Measurements from ENCODE around the gene RPS24. TPM values are rescaled to one million over a fixed set of nuclear protein-coding genes. Genes with fewer than 3 reads are reported as not detected.

Gene RPS24
- polyA plus RNA-seq, 1 donor (not counting 4 experiments of a cell fraction or from before 2014, with no cell fraction given) = 5,180 TPM

DNA sequence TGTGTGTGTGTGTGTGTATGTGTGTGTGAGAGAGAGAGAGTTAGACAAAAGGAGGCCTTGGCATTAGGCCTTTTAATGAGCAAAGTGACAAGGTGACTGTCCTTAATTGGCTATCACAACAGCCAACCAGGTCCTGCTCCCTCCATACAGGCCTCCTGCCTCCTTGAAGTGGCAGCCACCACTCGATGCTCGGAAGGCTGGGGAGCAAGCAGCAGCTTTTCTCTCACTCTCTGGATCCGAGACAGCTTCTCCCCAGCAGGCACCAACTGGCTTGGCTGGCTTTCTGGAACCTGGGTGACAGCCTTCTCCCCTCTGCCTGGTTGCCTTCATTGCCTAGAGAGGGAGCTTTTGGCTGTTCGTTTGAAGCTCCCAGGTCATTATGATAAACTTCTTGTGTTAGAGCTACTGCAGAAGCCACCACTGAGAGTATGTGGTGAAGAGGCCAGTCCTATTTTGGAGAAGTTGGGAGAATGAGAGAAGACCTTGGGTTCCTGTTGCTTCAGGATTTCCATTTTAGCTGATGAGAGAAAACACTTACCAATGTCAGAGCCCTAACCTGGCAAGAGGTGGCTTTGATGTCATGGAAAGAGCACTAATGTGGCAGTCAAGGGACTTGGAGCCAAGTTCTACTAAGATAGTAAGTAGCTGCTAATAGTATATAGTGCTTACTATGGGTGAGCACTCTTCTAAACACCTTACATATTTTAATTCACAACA lies 37.6 kb downstream of the RPS24 start:
- Histone ChIP-seq H3K27ac (ENCODE audit: control insufficient read depth, insufficient read depth, low read length) (no peak overlapping the region), H4K20me1 (ENCODE audit: control insufficient read depth, extremely low read depth, insufficient read depth, low read length) (no peaks in the 10 kb centered on the region), H3K4me2 (ENCODE audit: control insufficient read depth, extremely low read depth, insufficient read depth, low read depth, low read length) (no peak overlapping the region), H3K79me2 (ENCODE audit: control insufficient read depth, insufficient read depth, low read length) (no peaks in the 10 kb centered on the region), H3K4me3 (ENCODE audit: control insufficient read depth in 2 of 3, extremely low read depth in 1 of 3, insufficient read depth in 2 of 3, low read depth in 1 of 3, low read length in 3 of 3) (no peak overlapping the region), H3K9ac (ENCODE audit: control insufficient read depth, extremely low read depth, insufficient read depth, low read length) (no peak overlapping the region), H3K27me3 (ENCODE audit: control insufficient read depth, extremely low read depth, insufficient read depth, low read length) (no peaks in the 10 kb centered on the region), H3K4me1 (ENCODE audit: control insufficient read depth, extremely low read depth, insufficient read depth, low read length) (no peaks in the 10 kb centered on the region), H3K9me3 (ENCODE audit: control insufficient read depth, low read depth, low read length) (no peaks in the 10 kb centered on the region), H3K36me3 (ENCODE audit: control insufficient read depth in 2 of 2, extremely low read depth in 1 of 2, insufficient read depth in 2 of 2, low read length in 2 of 2) (no peaks in the 10 kb centered on the region), H3K9me1 (ENCODE audit: control insufficient read depth, extremely low read depth, insufficient read depth, low read length) (no peaks in the 10 kb centered on the region), H2AFZ (ENCODE audit: control insufficient read depth, low read length) (no peak overlapping the region)
- TF ChIP-seq, protein P1, sequence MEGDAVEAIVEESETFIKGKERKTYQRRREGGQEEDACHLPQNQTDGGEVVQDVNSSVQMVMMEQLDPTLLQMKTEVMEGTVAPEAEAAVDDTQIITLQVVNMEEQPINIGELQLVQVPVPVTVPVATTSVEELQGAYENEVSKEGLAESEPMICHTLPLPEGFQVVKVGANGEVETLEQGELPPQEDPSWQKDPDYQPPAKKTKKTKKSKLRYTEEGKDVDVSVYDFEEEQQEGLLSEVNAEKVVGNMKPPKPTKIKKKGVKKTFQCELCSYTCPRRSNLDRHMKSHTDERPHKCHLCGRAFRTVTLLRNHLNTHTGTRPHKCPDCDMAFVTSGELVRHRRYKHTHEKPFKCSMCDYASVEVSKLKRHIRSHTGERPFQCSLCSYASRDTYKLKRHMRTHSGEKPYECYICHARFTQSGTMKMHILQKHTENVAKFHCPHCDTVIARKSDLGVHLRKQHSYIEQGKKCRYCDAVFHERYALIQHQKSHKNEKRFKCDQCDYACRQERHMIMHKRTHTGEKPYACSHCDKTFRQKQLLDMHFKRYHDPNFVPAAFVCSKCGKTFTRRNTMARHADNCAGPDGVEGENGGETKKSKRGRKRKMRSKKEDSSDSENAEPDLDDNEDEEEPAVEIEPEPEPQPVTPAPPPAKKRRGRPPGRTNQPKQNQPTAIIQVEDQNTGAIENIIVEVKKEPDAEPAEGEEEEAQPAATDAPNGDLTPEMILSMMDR (optimal IDR thresholded peaks at IDR 0.05 in 1 of 3, IDR thresholded peaks at IDR 0.05 in 1 of 3, conservative IDR thresholded peaks at IDR 0.05 in 1 of 3; ENCODE audit: extremely low read depth in 1 of 3, insufficient read depth in 2 of 3, low read length in 3 of 3) = no peak
- TF ChIP-seq EZH2 (IDR thresholded peaks at IDR 0.05; ENCODE audit: low read length) = no peak
- DNase-seq (ENCODE audit: low read depth, low spot score) (no peak), FAIRE-seq (no peak)
- dilution Hi-C loops (cut with MboI; ENCODE audit: extremely low pct_ligation_motif_present, low sequenced_read_pairs) = no loop called here

DNA sequence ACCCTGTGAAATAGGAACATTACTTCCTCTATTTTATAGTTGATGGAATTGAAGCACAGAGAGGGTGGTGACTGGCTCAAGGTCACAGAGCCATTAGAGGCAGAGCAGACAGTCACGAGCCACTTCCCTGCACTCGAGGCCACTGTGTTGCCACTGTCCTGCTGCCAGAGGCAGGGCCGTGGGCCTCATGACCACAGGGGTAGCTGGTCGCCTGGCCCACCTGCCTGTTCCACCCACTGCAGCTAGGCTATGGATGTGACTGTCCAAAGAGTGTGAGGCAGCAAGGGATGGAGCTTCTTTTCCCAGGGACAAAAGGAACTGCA lies 38.2 kb downstream of the RPS24 start:
- TF ChIP-seq EZH2 (IDR thresholded peaks at IDR 0.05; ENCODE audit: low read length) = no peak
- TF ChIP-seq, protein P1 (optimal IDR thresholded peaks at IDR 0.05 in 1 of 3, IDR thresholded peaks at IDR 0.05 in 1 of 3, conservative IDR thresholded peaks at IDR 0.05 in 1 of 3; ENCODE audit: extremely low read depth in 1 of 3, insufficient read depth in 2 of 3, low read length in 3 of 3) = no peak
- DNase-seq (ENCODE audit: low read depth, low spot score) (no peak), FAIRE-seq (no peak)
- Histone ChIP-seq H3K36me3 (ENCODE audit: control insufficient read depth in 2 of 2, extremely low read depth in 1 of 2, insufficient read depth in 2 of 2, low read length in 2 of 2) (no peaks in the 10 kb centered on the region), H3K79me2 (ENCODE audit: control insufficient read depth, insufficient read depth, low read length) (no peaks in the 10 kb centered on the region), H3K9me3 (ENCODE audit: control insufficient read depth, low read depth, low read length) (no peaks in the 10 kb centered on the region), H2AFZ (ENCODE audit: control insufficient read depth, low read length) (no peak overlapping the region), H3K9ac (ENCODE audit: control insufficient read depth, extremely low read depth, insufficient read depth, low read length) (no peak overlapping the region), H3K4me3 (ENCODE audit: control insufficient read depth in 2 of 3, extremely low read depth in 1 of 3, insufficient read depth in 2 of 3, low read depth in 1 of 3, low read length in 3 of 3) (no peak overlapping the region), H4K20me1 (ENCODE audit: control insufficient read depth, extremely low read depth, insufficient read depth, low read length) (no peaks in the 10 kb centered on the region), H3K4me2 (ENCODE audit: control insufficient read depth, extremely low read depth, insufficient read depth, low read depth, low read length) (no peak overlapping the region), H3K27ac (ENCODE audit: control insufficient read depth, insufficient read depth, low read length) (no peak overlapping the region), H3K9me1 (ENCODE audit: control insufficient read depth, extremely low read depth, insufficient read depth, low read length) (no peaks in the 10 kb centered on the region), H3K4me1 (ENCODE audit: control insufficient read depth, extremely low read depth, insufficient read depth, low read length) (no peaks in the 10 kb centered on the region), H3K27me3 (ENCODE audit: control insufficient read depth, extremely low read depth, insufficient read depth, low read length) (no peaks in the 10 kb centered on the region)
- dilution Hi-C loops (cut with MboI; ENCODE audit: extremely low pct_ligation_motif_present, low sequenced_read_pairs) = no loop called here

Data from keratinocyte (primary cell).